GM12878 (cell line): Measurements from ENCODE around the gene PAF1. TPM values are rescaled to one million over a fixed set of nuclear protein-coding genes. Genes with fewer than 3 reads are reported as not detected.

Source experiments
- ATAC-seq: fragments of 200-7000 bp; cut with Tn5 transposase; 3 replicates; pipeline ENCODE4 v1.9.1; 2020; ENCODE audit warnings: mild to moderate bottlenecking, moderate library complexity
- Bru-seq: library from RNA; stranded (reverse); fragments of 400-500 nt; gene quantifications from one replicate; lab custom pipeline; 2021; lab: Mats Ljungman, UMichigan
- BruChase-seq, 2 experiments: library from RNA; stranded (reverse); fragments of 400-500 nt; gene quantifications; one replicate each; lab custom pipeline; 2021; lab: Mats Ljungman, UMichigan
- BruUV-seq: library from RNA; stranded (reverse); fragments of 400-500 nt; replicated peaks from 2 replicates; lab custom pipeline; 2021; lab: Mats Ljungman, UMichigan
- CTCF ChIA-PET: fragments of 300-600 bp; sonication (Branson Sonifier 250); formaldehyde crosslinking; extraction: SDS; loops from one replicate; lab custom pipeline; 2021; ENCODE audit warnings: inconsistent platforms; lab: Yijun Ruan, JAX
- POLR2A ChIA-PET: fragments of 350-600 bp; formaldehyde crosslinking; extraction: SDS; loops from one replicate; lab custom pipeline; 2021; ENCODE audit warnings: inconsistent platforms; lab: Charles Lee
- RAD21 ChIA-PET: fragments of 300-600 bp; sonication (Branson Sonifier 250); formaldehyde crosslinking; loops from one replicate; lab custom pipeline; 2023; ENCODE audit warnings: antibody characterized with exemption; ENCODE audit not compliant: unreplicated experiment; lab: Charles Lee
- SMC1A ChIA-PET: fragments of 300-600 bp; sonication (Branson Sonifier 250); formaldehyde crosslinking; loops from one replicate; lab custom pipeline; 2023; ENCODE audit not compliant: unreplicated experiment, uncharacterized antibody; lab: Charles Lee
- DNase-seq: peaks from one replicate; pipeline ENCODE4 v3.0.0-alpha.2; 2011; ENCODE audit warnings: low read depth, low spot score
- FAIRE-seq: peaks from 3 replicates; lab custom pipeline; 2011; peaks lifted over from hg19 to GRCh38; lab: Jason Lieb, UNC
- H2AFZ ChIP-seq: 2 replicates; pipeline ENCODE4 v1.6.0; 2011; ENCODE audit warnings: low read depth, low read length, control low read depth; ENCODE audit not compliant: control insufficient read depth
- H3K27ac ChIP-seq: 2 replicates; pipeline ENCODE4 v1.5.1; 2011; ENCODE audit warnings: control low read depth; ENCODE audit not compliant: control insufficient read depth, insufficient read depth
- H3K27me3 ChIP-seq, 2 experiments: replicated peaks in 1 of 2; 2 replicates each; pipeline versions ENCODE4 v1.6.0 to v1.6.1; 2011; ENCODE audit warnings: low read length in 1 of 2; ENCODE audit not compliant: control insufficient read depth in 2 of 2, insufficient read depth in 2 of 2
- H3K36me3 ChIP-seq, 2 experiments: 2 replicates each; pipeline ENCODE4 v1.5.1; 2011; ENCODE audit warnings: low read length in 1 of 2; ENCODE audit not compliant: control insufficient read depth in 2 of 2, insufficient read depth in 2 of 2
- H3K4me1 ChIP-seq: 2 replicates; pipeline ENCODE4 v1.6.1; 2011; ENCODE audit warnings: mild to moderate bottlenecking, low read length, moderate library complexity, mixed read lengths; ENCODE audit not compliant: control insufficient read depth, insufficient read depth
- H3K4me2 ChIP-seq: 2 replicates; pipeline ENCODE4 v1.6.0; 2011; ENCODE audit warnings: control low read depth; ENCODE audit not compliant: control insufficient read depth, insufficient read depth
- H3K4me3 ChIP-seq: fragments of 200-600 bp; sonication (generic); 2 replicates; pipeline ENCODE4 v1.5.1; 2016
- H3K79me2 ChIP-seq: 2 replicates; pipeline ENCODE4 v1.6.0; 2011; ENCODE audit warnings: low read length; ENCODE audit not compliant: control insufficient read depth, insufficient read depth
- H3K9ac ChIP-seq: 2 replicates; pipeline ENCODE4 v1.8.0; 2011; ENCODE audit warnings: low read length, control low read depth, mixed read lengths; ENCODE audit not compliant: control insufficient read depth, insufficient read depth
- H3K9me3 ChIP-seq: replicated peaks from 3 replicates; pipeline ENCODE4 v1.5.1; 2011; ENCODE audit warnings: mild to moderate bottlenecking, low read length; ENCODE audit not compliant: control insufficient read depth, insufficient read depth
- H4K20me1 ChIP-seq: 2 replicates; pipeline ENCODE4 v1.6.0; 2011; ENCODE audit not compliant: control insufficient read depth, insufficient read depth
- MTA3 ChIP-seq: IDR thresholded peaks from 2 replicates; pipeline ENCODE4 v1.6.1; 2012; ENCODE audit warnings: low read length, inconsistent platforms, borderline replicate concordance
- PBX3 ChIP-seq: IDR thresholded peaks from 2 replicates; pipeline ENCODE4 v1.6.1; 2011; ENCODE audit warnings: mild to moderate bottlenecking, low read depth, low read length, moderate library complexity; ENCODE audit not compliant: insufficient replicate concordance
- POU2F2 ChIP-seq: IDR thresholded peaks from 3 replicates; pipeline ENCODE4 v1.6.1; 2011; ENCODE audit warnings: low read depth, mild to moderate bottlenecking, low read length, borderline replicate concordance
- RELA ChIP-seq: fragments of 450-650 bp; IDR thresholded peaks from 2 replicates; pipeline ENCODE4 v1.8.0; 2014; ENCODE audit warnings: borderline replicate concordance; ENCODE audit not compliant: partially characterized antibody
- SIX5 ChIP-seq: IDR thresholded peaks from 2 replicates; pipeline ENCODE4 v1.6.1; 2011; ENCODE audit warnings: mild to moderate bottlenecking, low read depth, low read length, moderate library complexity; ENCODE audit not compliant: severe bottlenecking
- TBL1XR1 ChIP-seq: IDR thresholded peaks from 2 replicates; pipeline ENCODE4 v1.6.1; 2012; ENCODE audit warnings: low read depth, low read length, improper control_type of control experiment
- WGBS: methylation state at CpG from one replicate; pipeline ENCODE4 v1.1.6; 2016; ENCODE audit warnings: low lambda C conversion rate; ENCODE audit not compliant: insufficient replicate concordance, insufficient coverage; ENCODE audit errors: missing lambda C conversion rate; 5-methylcytosine and 5-hydroxymethylcytosine counted together
- in situ Hi-C: fragments of 300-500 bp; cut with MboI; formaldehyde crosslinking; loops from 9 replicates; pipeline ENCODE4 v1.14.3; 2018; ENCODE audit warnings: mixed read lengths
- intact Hi-C: fragments of 100-400 bp; cut with micrococcal nuclease; formaldehyde crosslinking; loops from one replicate; pipeline ENCODE4 v1.14.2; 2022; ENCODE audit not compliant: unreplicated experiment
- long read RNA-seq, 2 experiments: library from polyadenylated mRNA; unstranded; transcript quantifications; one replicate each; pipeline ENCODE4 v2.0.0, GENCODE V29; 2019 to 2020
- polyA minus RNA-seq, 3 experiments: library from RNA; depleted of rRNA, polyadenylated mRNA; stranded (reverse); fragments of >200 nt; gene quantifications; 2 replicates each; pipeline ENCODE4 v1.2.3, GENCODE V29; 2011
- polyA plus RNA-seq, 11 experiments: library from polyadenylated mRNA; depleted of rRNA in 4 of 11; unstranded in 6 of 11; stranded (reverse) in 5 of 11; fragments of >200 nt; fragmentation: Nextera tagmentation in 4 of 11; fragmentation: Illumina TruSeq in 1 of 11; extraction: Ambion mirVana in 4 of 11; extraction: Trizol in 1 of 11; gene quantifications; 1 replicate in 1 of 11; 2 replicates in 10 of 11; pipeline versions ENCODE4 v1.2.1 to v1.2.3, GENCODE V29; 2011 to 2016; ENCODE audit warnings: inconsistent platforms in 2 of 11, missing spikeins in 2 of 11, low read depth in 1 of 11
- total RNA-seq, 4 experiments: library from RNA; depleted of rRNA in 3 of 4; stranded (reverse); fragments of >200 nt in 3 of 4; fragmentation: Illumina TruSeq in 1 of 4; extraction: Trizol in 1 of 4; gene quantifications; 2 replicates each; pipeline versions ENCODE4 v1.2.1 to v1.2.3, GENCODE V29; 2013 to 2021
- TF ChIP-seq, protein P1 (sequence below): fragments of 450-650 bp; IDR thresholded peaks from 2 replicates; pipeline ENCODE4 v1.6.1; 2014; ENCODE audit warnings: mild to moderate bottlenecking
- TF ChIP-seq, protein P2 (sequence below): IDR thresholded peaks from 2 replicates; pipeline ENCODE4 v1.6.1; 2012; ENCODE audit warnings: improper control_type of control experiment, low read depth, low read length; ENCODE audit not compliant: insufficient replicate concordance

Gene PAF1
- 15.4 and 21.4 TPM in 2 replicates for total RNA-seq (2013; cell fraction: nucleolus; rRNA removed)
- total RNA-seq (2014; rRNA removed) (35.9 and 40.0 TPM in 2 replicates), total RNA-seq (2014; rRNA removed; fragmentation: Illumina TruSeq; extraction: Trizol) (26.2 and 32.2 TPM in 2 replicates), total RNA-seq (2021) (33.8 and 34.8 TPM in 2 replicates), polyA plus RNA-seq (2011; rRNA removed) (34.2 and 44.6 TPM in 2 replicates), polyA plus RNA-seq (2014; fragmentation: Illumina TruSeq; extraction: Trizol) (38.3 and 44.2 TPM in 2 replicates), polyA plus RNA-seq (2014; fragmentation: Nextera tagmentation; extraction: Ambion mirVana) (1 to 10 TPM; 1.7 to 3.7 TPM), polyA plus RNA-seq (2014; rRNA removed) (39.2 and 41.8 TPM in 2 replicates), polyA plus RNA-seq (2016; fragmentation: Nextera tagmentation; extraction: Ambion mirVana) (10 to 100 TPM; 39.3 to 45.8 TPM), polyA minus RNA-seq (2011; rRNA and poly(A)+ RNA removed) (28.8 and 36.4 TPM in 2 replicates), Bru-seq, nascent RNA (percentile 80 among the genes with signal in this experiment), BruChase-seq, experiment 1, labeled RNA remaining after a 6-hour chase (percentile 89 among the genes with signal in this experiment), BruChase-seq, experiment 2, labeled RNA remaining after a 2-hour chase (percentile 88 among the genes with signal in this experiment)
- 19.7 TPM for polyA plus RNA-seq (2011; ENCODE audit: low read depth)
- polyA plus RNA-seq (2011; cell fraction: cytosol; rRNA removed) = 44.0 and 45.7 TPM in 2 replicates
- polyA plus RNA-seq (2011; cell fraction: nucleus; rRNA removed) = 53.9 and 78.1 TPM in 2 replicates
- polyA plus RNA-seq (2012) = 34.7 and 38.4 TPM in 2 replicates
- 15.4 and 26.1 TPM in 2 replicates for polyA minus RNA-seq (2011; cell fraction: cytosol; rRNA and poly(A)+ RNA removed)
- 30.0 and 47.1 TPM in 2 replicates for polyA minus RNA-seq (2011; cell fraction: nucleus; rRNA and poly(A)+ RNA removed)
- long read RNA-seq, experiment 1, transcript PAF1-201 (14 exons, 2,066 nt) = major isoform, 60 of 73 reads
- long read RNA-seq, experiment 1, partial matches to known transcripts = 4 of 73 reads
- long read RNA-seq, experiment 1, other reads (novel, unspliced or antisense) = 9 of 73 reads
- long read RNA-seq, experiment 2, transcript PAF1-201 (14 exons, 2,066 nt) = major isoform, 31 of 45 reads
- long read RNA-seq, experiment 2, partial matches to known transcripts = 7 of 45 reads
- long read RNA-seq, experiment 2, other reads (novel, unspliced or antisense) = 6 of 45 reads

- H3K79me2 ChIP-seq = peaks cover 28% of the 10 kb centered on the region
- no peaks in the 10 kb centered on the region for H4K20me1 ChIP-seq
- ChIA-PET RAD21 (interaction anchor here (0.6 to 2.2 kb wide), 11 partner anchors 11 to 143 kb away, joined by 3 to 18 read pairs (median 4); partner anchors contain the start of genes GMFG and PLEKHG2), SMC1A (interaction anchor here (0.7 to 2.1 kb wide), 9 partner anchors 13 to 402 kb away, joined by 3 to 12 read pairs (median 3); partner anchors contain the start of genes DLL3, FBXO27 and RPS16), CTCF (interaction anchor here (0.8 to 2.3 kb wide), 8 partner anchors 9 to 282 kb away, joined by 3 to 18 read pairs (median 4); partner anchors contain the start of genes EID2B, PLEKHG2 and SAMD4B), POLR2A (interaction anchor here (0.6 to 2.3 kb wide), 10 partner anchors 11 to 81 kb away, joined by 3 to 16 read pairs (median 8); partner anchors contain the start of genes PLEKHG2, RPS16, SAMD4B and ZFP36)
- H3K36me3 ChIP-seq = peaks cover 3 to 35% of the 10 kb centered on the region in 2 experiments
- peak within 1 kb of the TSS; percentile 96 for H3K27ac ChIP-seq
- ATAC-seq (peak; percentile 99), DNase-seq (peak; percentile 100), FAIRE-seq (peak; percentile 100)
- no peaks in the 10 kb centered on the region for H3K27me3 ChIP-seq
- peak within 1 kb of the TSS; percentile 83 for H3K4me2 ChIP-seq
- intact Hi-C loops (loop anchor here (2.0 kb wide), 2 partner anchors 48 to 54 kb away; partner anchors contain the start of genes SAMD4B and SUPT5H), in situ Hi-C loops (no loop called here)
- H3K9me3 ChIP-seq = no peaks in the 10 kb centered on the region
- BruUV-seq = no TSS peak
- peaks cover 10% of the 10 kb centered on the region for H3K4me1 ChIP-seq
- H2AFZ ChIP-seq = peak within 1 kb of the TSS; percentile 89
- H3K9ac ChIP-seq = peak within 1 kb of the TSS; percentile 95
- WGBS = under 1% methylated on average over 60 of the region's 60 CpGs
- H3K4me3 ChIP-seq = peak within 1 kb of the TSS; percentile 99
- TF ChIP-seq, protein P1, sequence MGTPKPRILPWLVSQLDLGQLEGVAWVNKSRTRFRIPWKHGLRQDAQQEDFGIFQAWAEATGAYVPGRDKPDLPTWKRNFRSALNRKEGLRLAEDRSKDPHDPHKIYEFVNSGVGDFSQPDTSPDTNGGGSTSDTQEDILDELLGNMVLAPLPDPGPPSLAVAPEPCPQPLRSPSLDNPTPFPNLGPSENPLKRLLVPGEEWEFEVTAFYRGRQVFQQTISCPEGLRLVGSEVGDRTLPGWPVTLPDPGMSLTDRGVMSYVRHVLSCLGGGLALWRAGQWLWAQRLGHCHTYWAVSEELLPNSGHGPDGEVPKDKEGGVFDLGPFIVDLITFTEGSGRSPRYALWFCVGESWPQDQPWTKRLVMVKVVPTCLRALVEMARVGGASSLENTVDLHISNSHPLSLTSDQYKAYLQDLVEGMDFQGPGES = peak; percentile 86
- no peak for TF ChIP-seq TBL1XR1
- TF ChIP-seq SIX5 = peak; percentile 80
- no peak for TF ChIP-seq MTA3
- peak; percentile 88 for TF ChIP-seq RELA
- TF ChIP-seq PBX3 = peak; percentile 94
- peak; percentile 80 for TF ChIP-seq POU2F2
- TF ChIP-seq, protein P2, sequence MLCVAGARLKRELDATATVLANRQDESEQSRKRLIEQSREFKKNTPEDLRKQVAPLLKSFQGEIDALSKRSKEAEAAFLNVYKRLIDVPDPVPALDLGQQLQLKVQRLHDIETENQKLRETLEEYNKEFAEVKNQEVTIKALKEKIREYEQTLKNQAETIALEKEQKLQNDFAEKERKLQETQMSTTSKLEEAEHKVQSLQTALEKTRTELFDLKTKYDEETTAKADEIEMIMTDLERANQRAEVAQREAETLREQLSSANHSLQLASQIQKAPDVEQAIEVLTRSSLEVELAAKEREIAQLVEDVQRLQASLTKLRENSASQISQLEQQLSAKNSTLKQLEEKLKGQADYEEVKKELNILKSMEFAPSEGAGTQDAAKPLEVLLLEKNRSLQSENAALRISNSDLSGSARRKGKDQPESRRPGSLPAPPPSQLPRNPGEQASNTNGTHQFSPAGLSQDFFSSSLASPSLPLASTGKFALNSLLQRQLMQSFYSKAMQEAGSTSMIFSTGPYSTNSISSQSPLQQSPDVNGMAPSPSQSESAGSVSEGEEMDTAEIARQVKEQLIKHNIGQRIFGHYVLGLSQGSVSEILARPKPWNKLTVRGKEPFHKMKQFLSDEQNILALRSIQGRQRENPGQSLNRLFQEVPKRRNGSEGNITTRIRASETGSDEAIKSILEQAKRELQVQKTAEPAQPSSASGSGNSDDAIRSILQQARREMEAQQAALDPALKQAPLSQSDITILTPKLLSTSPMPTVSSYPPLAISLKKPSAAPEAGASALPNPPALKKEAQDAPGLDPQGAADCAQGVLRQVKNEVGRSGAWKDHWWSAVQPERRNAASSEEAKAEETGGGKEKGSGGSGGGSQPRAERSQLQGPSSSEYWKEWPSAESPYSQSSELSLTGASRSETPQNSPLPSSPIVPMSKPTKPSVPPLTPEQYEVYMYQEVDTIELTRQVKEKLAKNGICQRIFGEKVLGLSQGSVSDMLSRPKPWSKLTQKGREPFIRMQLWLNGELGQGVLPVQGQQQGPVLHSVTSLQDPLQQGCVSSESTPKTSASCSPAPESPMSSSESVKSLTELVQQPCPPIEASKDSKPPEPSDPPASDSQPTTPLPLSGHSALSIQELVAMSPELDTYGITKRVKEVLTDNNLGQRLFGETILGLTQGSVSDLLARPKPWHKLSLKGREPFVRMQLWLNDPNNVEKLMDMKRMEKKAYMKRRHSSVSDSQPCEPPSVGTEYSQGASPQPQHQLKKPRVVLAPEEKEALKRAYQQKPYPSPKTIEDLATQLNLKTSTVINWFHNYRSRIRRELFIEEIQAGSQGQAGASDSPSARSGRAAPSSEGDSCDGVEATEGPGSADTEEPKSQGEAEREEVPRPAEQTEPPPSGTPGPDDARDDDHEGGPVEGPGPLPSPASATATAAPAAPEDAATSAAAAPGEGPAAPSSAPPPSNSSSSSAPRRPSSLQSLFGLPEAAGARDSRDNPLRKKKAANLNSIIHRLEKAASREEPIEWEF = no peak
These were observed at the start of gene PAF1, which contains the start of gene MED29 for GRCh38 chr19:39390751-39391437. Gene PAF1 (minus strand): TSS chr19:39391106. CDS start chr19:39390864, 242 bp downstream. Gene MED29 (plus strand): TSS chr19:39391378. CDS start chr19:39391423, 45 bp downstream.
